GM10266 (cell line): ENCODE results near the gene AJUBA.
A peak's percentile ranks its signal among the peaks of the same experiment; 100 is the strongest.

Source experiments
- DNase-seq: peaks from one replicate; pipeline ENCODE4 v3.0.0; 2012; ENCODE audit errors: extremely low spot score
- TF ChIP-seq, protein P1 (sequence below): IDR thresholded peaks from 2 replicates; pipeline ENCODE4 v1.5.1; 2012; ENCODE audit warnings: mild to moderate bottlenecking, low read depth; ENCODE audit not compliant: control insufficient read depth, insufficient read depth; ENCODE audit errors: missing control alignments

AJUBA gene

DNA sequence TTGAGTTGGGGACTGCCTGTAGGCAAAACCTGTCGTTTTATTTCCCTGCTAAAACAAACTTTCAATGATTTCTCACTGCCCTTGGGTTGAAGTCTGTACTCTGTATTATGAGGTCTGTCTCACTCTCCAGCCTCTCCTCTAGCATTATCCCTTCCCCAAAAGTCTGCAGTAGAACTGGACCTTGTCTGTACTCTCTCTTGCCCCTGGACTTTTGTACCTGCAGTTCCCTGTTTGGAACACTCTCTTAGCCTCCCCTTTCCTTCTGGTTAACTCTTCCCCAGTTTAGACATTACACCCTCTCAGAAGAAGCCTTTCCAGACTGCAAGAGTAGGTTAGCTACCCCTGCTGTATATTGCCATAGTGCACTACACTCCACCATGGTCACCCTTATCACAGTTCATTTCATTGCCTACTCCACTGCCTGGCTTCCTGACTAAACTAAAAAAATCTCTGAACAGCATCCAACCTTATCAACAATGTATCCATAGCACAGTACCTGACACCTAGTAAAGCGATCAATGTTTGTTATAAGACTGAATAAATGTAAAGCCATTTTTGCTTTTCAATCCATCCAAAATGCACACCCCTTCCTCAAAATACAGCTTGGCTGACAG, 3.6 kb upstream of the AJUBA start:
- TF ChIP-seq, protein P1, sequence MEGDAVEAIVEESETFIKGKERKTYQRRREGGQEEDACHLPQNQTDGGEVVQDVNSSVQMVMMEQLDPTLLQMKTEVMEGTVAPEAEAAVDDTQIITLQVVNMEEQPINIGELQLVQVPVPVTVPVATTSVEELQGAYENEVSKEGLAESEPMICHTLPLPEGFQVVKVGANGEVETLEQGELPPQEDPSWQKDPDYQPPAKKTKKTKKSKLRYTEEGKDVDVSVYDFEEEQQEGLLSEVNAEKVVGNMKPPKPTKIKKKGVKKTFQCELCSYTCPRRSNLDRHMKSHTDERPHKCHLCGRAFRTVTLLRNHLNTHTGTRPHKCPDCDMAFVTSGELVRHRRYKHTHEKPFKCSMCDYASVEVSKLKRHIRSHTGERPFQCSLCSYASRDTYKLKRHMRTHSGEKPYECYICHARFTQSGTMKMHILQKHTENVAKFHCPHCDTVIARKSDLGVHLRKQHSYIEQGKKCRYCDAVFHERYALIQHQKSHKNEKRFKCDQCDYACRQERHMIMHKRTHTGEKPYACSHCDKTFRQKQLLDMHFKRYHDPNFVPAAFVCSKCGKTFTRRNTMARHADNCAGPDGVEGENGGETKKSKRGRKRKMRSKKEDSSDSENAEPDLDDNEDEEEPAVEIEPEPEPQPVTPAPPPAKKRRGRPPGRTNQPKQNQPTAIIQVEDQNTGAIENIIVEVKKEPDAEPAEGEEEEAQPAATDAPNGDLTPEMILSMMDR, result no peak
- no peak for DNase-seq

GRCh38 chr14:22984959-22985658, 2.8 kb upstream of the AJUBA start:
- TF ChIP-seq, protein P1, result no peak
- no peak for DNase-seq

DNA sequence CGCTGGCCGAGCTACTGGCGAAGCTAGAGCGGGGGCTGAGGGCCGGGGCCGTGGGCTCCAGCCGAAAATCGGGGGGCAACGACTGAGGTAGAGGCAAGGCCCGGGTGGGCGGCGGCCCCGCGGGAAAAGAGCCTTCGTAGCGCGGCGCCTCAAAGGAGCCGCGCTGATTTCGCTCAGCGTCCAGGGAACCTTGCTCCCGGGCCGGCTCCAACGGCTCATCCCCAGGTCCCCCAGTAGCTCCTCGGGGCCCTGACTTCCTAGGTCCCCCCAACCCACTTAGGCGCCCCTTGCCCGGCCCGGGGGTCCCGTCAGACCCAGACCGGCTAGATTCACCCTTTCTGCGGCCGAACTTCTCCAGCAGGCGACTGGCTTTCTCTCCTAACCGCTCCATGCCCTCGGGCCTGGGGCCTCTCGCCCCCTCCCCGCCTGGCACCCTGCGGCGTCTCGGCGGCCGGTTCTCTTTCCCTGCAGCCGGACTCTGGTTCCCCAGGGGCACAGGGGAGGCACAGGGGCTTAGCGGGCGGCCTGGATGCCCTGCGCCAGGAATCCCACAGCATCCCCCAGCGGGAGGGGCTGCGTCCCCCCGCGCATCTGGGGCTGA, 375 bp downstream of the AJUBA start:
- no peak for DNase-seq
- TF ChIP-seq, protein P1, result no peak

DNA sequence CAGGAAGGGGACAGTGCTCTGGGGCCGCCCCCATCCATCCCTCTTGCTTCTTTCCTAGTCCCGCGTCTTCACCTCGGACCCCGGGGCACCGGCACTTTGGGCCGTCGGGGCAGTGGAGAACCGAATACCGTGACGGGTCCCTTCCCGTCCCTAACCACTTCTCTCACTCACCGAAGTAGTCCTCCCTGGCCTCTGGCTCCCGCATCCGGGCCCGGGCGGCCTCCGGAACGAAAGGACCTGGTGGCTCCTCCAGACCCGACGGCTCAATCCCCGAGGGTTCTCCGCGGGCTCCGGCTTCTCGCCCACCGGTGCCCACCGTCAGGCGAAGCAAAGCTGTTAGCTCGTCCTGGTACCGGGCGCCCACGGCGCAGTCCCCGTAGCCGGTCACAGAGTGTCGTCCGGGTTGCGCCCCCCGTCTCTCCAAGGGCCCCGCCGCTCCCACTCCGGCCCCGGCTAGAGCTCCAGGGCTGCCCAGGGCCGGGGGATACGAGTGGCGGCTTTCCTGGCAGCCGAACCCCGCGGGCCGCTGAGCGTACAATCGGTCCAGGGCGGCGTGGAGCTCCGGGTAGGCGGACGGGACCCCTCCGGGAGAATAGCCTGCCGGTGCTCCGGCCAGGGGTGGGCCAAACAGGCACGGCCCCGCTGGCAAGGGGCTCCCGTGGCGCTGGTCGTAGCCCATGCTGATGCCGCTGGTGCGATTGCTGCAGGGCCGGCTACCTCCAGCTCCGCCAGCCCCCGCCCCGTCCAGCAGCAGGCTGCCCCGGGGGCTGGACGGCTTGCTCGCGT, 1.1 kb downstream of the AJUBA start:
- DNase-seq, result peak; percentile 38
- TF ChIP-seq, protein P1, result no peak

DNA sequence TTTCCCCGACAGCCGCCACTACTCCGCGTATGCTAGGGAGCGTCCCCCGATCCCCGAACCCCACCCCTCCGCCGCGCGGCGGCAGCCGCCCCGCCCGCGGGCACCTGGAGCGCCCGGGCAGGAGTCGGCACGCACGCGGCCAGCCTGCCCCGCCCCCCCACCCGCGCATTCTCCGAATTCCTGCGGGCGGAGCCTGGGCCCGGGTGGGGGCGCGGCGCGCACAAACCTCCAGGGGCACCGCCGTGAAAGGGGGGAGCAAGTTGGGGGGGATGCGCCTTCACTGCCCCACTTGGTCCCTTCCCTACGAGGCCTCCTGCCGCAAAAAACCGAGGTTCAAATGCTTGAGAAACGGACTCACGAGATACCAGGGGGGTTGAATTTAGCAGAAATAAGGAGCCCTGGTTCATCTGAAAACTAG, 1.7 kb downstream of the AJUBA start:
- no peak for DNase-seq
- TF ChIP-seq, protein P1, result no peak

- TF ChIP-seq, protein P1, result no peak
- DNase-seq, result no peak
These were observed 2.5 kb downstream of the AJUBA start for GRCh38 chr14:22979748-22980392.
